ENCODE results near the gene SLC2A8. TPM values are rescaled to one million over a fixed set of nuclear protein-coding genes. Genes with fewer than 3 reads are reported as not detected.

The SLC2A8 gene
- total and polyA plus RNA-seq, 3 donors from 2014 or later, result 62.7 to 128 (median 68.6) TPM

DNA sequence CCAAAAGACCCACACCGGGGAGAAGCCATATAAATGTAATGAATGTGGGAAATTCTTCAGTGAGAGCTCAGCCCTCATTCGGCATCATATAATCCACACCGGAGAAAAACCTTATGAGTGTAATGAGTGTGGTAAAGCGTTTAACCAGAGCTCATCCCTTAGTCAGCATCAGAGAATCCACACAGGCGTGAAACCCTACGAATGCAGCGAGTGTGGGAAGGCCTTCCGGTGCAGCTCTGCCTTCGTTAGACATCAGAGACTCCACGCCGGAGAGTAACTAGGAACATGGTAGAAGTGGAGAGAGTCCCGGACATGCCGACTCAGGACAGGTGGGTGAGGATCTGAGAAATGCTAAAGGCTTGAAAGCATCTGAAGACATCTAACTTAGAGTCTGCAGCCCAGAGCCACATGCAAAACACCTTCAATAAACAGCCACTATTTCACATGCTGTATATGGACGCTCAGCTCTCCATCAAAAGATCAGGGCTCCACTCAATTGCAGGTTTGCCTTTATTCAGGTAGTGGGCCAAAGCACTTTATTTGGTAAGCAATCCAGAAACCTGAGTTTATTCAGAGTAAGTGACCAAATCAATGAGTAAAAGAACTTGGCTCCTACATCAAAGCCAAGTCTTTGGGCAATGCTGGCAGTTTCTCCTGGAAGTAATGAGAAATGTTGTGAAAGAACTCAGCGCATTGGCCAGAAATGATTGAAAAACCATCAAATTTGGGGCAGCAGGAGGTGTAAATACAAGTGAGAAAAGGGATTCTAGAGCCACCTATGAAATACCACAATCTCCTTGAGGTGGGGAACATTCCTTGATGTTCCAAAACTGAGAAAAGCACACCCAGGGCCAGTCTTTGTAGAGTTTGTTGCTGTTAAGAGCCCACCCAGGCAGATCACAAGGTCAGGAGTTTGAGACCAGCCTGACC, 48.2 kb downstream of the SLC2A8 start:
- Histone ChIP-seq H3K4me3 (no peak overlapping the region), H3K9me3 (no peaks in the 10 kb centered on the region), H3K36me3 (ENCODE audit: low read depth, missing control alignments) (no peaks in the 10 kb centered on the region), H3K27me3 (no peaks in the 10 kb centered on the region), H3K27ac (no peak overlapping the region), H3K4me1 (peaks cover 10% of the 10 kb centered on the region)
- no peak for TF ChIP-seq POLR2A (IDR thresholded peaks at IDR 0.05)
- TF ChIP-seq, protein P1, sequence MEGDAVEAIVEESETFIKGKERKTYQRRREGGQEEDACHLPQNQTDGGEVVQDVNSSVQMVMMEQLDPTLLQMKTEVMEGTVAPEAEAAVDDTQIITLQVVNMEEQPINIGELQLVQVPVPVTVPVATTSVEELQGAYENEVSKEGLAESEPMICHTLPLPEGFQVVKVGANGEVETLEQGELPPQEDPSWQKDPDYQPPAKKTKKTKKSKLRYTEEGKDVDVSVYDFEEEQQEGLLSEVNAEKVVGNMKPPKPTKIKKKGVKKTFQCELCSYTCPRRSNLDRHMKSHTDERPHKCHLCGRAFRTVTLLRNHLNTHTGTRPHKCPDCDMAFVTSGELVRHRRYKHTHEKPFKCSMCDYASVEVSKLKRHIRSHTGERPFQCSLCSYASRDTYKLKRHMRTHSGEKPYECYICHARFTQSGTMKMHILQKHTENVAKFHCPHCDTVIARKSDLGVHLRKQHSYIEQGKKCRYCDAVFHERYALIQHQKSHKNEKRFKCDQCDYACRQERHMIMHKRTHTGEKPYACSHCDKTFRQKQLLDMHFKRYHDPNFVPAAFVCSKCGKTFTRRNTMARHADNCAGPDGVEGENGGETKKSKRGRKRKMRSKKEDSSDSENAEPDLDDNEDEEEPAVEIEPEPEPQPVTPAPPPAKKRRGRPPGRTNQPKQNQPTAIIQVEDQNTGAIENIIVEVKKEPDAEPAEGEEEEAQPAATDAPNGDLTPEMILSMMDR (IDR thresholded peaks at IDR 0.05), result no peak
- no peak for DNase-seq
- 97% methylated on average over 15 of the region's 15 CpGs for WGBS, 2 donors
- intact Hi-C loops (cut with DNase I; ENCODE audit: low total_unique reads), result no loop called here

DNA sequence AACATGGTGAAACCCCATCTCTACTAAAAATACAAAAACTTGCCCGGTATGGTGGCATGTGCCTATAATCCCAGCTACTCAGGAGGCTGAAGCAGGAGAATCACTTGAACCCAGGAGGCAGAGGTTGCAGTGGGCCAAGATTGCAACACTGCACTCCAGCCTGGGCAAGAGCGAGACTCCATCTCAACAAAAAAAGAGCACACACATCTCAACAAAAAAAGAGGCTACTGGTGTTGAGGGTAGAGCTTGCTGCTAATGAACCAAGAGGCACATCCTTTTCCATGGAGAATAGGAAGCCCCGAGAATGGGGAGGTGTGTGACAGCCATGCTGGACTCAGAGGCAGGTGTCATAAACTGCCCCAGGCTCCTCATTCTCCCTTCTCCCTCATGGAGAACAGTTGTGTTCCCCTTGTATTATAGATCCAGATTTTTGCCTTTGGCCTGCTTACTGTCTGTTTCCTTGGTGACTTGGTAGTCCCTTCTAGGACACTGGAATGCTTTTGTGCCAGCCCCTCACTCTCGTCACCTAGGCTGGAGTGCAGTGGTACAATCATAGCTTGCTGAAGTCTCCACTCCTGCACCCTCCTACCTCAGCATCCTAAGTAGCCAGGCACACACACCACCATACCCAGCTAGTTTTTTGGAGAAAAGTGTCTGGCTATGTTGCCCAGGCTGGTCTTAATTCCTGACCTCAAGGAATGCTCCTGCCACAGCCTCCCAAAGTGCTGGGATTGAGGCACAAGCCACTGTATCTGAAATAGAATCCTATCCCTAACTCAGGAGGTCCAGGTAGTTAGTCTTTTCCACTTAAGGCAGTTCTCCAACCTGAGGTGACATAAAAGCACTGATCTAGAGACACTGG, 49.1 kb downstream of the SLC2A8 start:
- H3K36me3 ChIP-seq (ENCODE audit: low read depth, missing control alignments), result no peaks in the 10 kb centered on the region
- H3K27me3 ChIP-seq, result no peaks in the 10 kb centered on the region
- 86 to 89% methylated on average over 4 of the region's 4 CpGs for WGBS, 2 donors
- no peak for TF ChIP-seq POLR2A (IDR thresholded peaks at IDR 0.05)
- TF ChIP-seq, protein P1 (IDR thresholded peaks at IDR 0.05), result no peak
- no peaks in the 10 kb centered on the region for H3K9me3 ChIP-seq
- no peak overlapping the region for H3K4me3 ChIP-seq
- H3K4me1 ChIP-seq, result peaks cover 14% of the 10 kb centered on the region
- no peak for DNase-seq
- intact Hi-C loops (cut with DNase I; ENCODE audit: low total_unique reads), result no loop called here
- H3K27ac ChIP-seq, result no peak overlapping the region

DNA sequence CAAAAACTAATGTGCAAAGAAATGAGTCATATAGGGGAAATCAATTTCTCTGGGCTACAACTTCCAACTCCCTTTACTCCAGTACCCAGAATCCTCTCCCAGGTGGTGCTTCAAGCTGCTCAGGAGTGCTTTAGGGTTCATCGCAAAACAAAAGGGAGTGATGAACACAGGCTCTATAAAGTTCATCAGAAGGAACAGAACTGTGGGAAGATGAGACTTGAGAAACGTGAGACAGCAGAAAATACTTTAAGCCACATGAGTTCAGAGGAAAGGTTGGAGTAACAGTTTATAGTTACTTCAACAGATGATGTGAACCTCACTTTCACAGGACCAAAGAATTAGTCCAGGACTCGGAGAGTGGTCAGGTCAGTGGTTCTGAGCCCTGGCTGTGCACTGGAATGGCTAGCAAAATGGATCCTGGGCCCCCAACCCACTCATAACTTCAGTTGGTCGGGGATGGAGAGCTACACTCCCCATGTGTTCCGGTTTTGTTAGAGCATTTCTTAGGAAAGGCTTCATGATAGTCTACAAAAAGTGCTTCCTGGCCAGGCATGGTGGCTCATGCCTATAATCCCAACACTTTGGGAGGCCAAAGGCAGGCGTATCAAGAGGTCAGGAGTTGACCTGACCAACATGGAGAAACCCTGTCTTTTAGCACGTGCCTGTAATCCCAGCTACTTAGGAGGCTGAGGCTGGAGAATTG, 49.9 kb downstream of the SLC2A8 start:
- Histone ChIP-seq H3K9me3 (no peaks in the 10 kb centered on the region), H3K4me3 (no peak overlapping the region), H3K4me1 (peaks cover 14% of the 10 kb centered on the region), H3K27ac (no peak overlapping the region), H3K27me3 (no peaks in the 10 kb centered on the region), H3K36me3 (ENCODE audit: low read depth, missing control alignments) (no peaks in the 10 kb centered on the region)
- WGBS, 2 donors, result 82 to 88% methylated on average over 7 of the region's 7 CpGs
- intact Hi-C loops (cut with DNase I; ENCODE audit: low total_unique reads), result no loop called here
- no peak for DNase-seq
- TF ChIP-seq, protein P1 (IDR thresholded peaks at IDR 0.05), result no peak
- no peak for TF ChIP-seq POLR2A (IDR thresholded peaks at IDR 0.05)

DNA sequence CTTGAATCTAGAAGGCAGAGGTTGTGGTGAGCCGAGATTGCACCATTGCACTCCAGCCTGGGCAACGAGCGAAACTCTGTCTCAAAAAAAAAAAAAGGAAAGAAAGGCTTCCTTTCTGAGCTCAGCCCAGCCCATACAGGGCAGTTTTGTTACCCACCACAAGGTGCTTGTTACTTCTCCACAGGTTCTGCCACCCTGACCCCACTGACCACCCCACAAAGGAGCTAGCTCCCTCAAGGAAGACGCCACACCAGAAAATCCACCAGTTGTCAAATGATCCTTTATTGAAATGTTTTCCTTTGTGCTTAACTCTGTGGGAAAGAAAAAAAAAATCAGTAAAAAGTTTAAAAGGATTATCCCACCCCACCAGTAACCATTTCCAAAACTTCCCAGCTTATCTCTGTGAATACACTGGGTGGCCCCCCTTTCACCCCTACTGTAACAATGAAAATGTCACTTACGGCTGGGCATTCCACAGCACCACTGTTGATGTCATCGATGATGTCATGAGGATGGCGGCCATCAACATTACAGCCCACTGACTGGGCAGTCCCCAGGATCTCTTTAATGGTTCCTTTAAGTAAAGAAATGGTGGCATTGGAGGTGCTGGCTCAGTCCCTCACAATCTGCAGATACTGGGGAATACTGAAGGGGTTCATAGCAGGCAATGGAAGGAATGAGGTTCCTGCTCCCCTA, 50.6 kb downstream of the SLC2A8 start:
- no peaks in the 10 kb centered on the region for H3K36me3 ChIP-seq (ENCODE audit: low read depth, missing control alignments)

More for the DNA sequence above, 50.6 kb downstream of the SLC2A8 start:
- TF ChIP-seq, protein P1 (IDR thresholded peaks at IDR 0.05), result no peak
- no peak for TF ChIP-seq POLR2A (IDR thresholded peaks at IDR 0.05)
- H3K27ac ChIP-seq, result no peak overlapping the region
- no peaks in the 10 kb centered on the region for H3K27me3 ChIP-seq
- WGBS, 2 donors, result 73 to 80% methylated on average over 7 of the region's 7 CpGs
- H3K9me3 ChIP-seq, result no peaks in the 10 kb centered on the region
- H3K4me3 ChIP-seq, result no peak overlapping the region
- no peak for DNase-seq
- peaks cover 20% of the 10 kb centered on the region for H3K4me1 ChIP-seq
- intact Hi-C loops (cut with DNase I; ENCODE audit: low total_unique reads), result no loop called here
